GM19099 (cell line): ENCODE measurements around the gene MECR.
A peak's percentile ranks its signal among the peaks of the same experiment; 100 is the strongest.

Source experiments
- POLR2A ChIP-seq: IDR thresholded peaks from 3 replicates; pipeline ENCODE4 v1.6.1; 2011; ENCODE audit warnings: low read depth; ENCODE audit not compliant: insufficient read length; ENCODE audit errors: extremely low read depth

MECR gene, protein sequence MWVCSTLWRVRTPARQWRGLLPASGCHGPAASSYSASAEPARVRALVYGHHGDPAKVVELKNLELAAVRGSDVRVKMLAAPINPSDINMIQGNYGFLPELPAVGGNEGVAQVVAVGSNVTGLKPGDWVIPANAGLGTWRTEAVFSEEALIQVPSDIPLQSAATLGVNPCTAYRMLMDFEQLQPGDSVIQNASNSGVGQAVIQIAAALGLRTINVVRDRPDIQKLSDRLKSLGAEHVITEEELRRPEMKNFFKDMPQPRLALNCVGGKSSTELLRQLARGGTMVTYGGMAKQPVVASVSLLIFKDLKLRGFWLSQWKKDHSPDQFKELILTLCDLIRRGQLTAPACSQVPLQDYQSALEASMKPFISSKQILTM

DNA sequence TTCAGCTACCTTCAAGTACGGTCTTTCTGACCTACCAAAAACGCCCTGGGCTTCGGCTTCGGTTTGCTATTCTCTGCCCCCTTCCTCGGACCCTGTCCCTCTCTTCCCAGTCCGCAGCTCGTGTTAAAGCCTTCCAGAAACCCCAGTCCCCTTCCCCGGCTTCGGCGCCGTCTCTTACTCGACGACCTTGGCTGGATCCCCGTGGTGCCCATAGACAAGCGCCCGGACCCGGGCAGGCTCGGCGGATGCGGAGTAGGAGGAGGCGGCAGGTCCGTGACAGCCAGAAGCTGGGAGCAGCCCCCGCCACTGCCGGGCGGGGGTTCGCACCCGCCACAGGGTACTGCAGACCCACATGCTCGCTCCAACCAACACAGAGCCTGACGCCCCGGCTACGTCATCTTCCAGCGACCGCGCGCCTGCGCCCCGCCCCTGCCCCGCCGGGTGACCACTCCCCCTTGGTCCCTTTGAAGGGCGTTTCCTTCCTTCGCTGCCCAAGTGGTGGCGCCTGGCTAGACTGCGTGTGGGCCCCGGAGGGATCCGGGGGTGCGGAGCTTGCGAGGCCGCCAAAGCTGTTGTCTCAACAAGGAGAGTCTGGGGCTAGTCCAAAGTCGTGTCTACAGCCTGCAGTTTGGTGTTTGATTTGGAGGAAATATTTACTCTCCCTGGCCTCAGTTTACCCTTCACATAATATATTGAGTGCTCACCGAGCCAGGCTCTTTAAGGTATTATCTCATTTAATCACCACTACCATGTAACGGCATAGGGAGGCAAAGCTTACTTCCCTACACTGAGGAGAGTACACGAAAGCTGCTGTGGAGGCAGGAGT, at the start of gene MECR:
TSS of gene MECR (minus strand) at position 382 of the 826 bp plus-strand sequence. CDS start at position 354, 28 bp downstream.
- TF ChIP-seq POLR2A = peak; percentile 91

DNA sequence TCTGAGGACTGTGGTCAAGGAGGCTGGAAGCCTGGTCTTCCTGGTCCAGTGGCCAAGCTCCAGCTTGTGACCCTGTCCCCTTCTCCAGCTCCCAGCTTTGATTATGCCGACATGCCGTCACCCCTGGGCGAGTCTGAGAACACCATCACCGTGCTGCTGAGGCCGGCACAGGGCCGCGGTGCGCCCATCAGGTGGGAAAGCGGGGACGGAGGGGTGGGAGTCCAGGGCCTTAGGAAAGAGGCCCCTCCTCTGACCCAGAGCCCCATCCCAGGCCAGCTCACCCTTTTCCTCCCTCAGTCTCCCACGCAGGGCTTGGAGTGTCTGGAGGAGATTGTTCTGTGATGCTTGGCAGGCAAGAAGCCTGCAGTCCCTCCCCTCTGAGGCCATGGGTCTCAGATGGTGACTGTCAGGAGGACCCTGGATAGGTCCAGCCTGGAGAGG, 49.2 kb upstream of the MECR start:
- TF ChIP-seq POLR2A = no peak

DNA sequence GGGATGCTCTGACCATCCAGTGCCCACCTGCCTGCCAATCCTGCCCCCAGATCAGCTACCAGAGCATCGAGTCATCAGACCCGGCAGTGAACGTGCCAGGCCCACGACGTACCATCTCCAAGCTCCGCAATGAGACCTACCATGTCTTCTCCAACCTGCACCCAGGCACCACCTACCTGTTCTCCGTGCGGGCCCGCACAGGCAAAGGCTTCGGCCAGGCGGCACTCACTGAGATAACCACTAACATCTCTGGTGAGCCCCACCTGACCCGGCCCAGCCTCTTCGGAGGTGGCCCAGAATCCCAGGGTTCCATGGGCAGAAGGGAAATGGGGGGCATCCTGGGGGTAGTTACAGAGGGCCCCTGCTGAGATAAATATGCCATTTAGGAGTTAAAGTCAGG, 48.7 kb upstream of the MECR start:
- TF ChIP-seq POLR2A = no peak

DNA sequence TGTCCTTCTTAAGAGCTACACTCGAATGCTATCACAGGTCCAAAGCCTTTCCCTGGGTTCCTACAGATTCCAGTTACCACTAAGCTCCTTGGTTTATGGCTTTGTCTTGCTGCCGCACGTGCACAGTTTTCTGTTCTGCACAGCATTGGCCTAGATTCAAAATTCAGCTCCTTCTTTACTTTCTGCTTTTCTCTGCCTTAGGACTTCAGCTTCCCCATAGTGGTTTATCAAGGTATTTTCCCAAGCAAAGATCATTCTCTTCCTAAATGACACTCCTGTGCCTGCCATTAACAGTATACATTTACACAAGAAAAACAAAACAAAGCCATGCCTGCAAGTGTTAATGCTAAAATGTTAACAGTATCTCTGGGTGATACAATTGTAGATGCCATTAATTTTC, 47.4 kb upstream of the MECR start:
- no peak for TF ChIP-seq POLR2A

DNA sequence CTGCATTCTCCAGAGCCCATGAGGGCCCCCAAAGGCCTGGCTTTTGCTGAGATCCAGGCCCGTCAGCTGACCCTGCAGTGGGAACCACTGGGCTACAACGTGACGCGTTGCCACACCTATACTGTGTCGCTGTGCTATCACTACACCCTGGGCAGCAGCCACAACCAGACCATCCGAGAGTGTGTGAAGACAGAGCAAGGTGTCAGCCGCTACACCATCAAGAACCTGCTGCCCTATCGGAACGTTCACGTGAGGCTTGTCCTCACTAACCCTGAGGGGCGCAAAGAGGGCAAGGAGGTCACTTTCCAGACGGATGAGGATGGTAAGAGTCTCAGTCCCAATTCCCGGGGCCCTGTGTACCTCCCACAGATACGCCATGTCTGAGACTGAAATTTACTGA, 44.7 kb upstream of the MECR start:
- no peak for TF ChIP-seq POLR2A

DNA sequence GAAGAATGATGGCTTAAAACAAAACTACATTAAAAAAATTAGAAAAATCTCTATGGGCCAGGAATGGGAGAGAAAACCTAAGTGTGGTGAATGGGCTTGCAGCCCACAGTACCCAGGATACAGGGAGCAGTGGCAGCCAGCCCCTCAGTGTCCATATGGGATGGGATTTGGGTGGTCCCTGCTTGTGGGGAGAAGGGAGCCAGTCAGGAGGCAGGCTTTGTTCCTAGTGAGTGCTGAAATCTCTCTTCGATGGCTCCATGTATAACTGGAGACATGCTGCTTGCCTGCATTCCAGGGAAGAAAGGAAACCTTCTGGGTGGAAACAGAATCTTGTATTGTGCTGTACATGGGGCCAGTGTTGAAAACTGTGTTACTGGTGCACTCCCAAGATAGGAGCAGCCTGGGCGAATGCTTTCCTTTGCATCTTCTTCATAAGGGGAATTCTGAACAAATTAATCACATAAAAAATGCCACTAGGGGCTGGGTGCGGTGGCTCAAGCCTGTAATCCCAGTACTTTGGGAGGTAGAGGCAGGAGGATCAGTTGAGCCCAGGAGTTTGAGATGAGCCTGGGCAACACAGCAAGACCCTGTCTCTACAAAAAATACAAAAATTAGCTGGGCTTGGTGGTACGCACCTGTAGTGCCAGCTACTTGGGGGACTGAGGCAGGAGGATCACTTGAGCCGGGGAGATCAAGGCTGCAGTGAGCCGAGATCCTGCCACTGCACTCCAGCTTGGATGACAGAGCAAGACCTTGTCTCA, 41.6 kb upstream of the MECR start:
- TF ChIP-seq POLR2A = no peak

DNA sequence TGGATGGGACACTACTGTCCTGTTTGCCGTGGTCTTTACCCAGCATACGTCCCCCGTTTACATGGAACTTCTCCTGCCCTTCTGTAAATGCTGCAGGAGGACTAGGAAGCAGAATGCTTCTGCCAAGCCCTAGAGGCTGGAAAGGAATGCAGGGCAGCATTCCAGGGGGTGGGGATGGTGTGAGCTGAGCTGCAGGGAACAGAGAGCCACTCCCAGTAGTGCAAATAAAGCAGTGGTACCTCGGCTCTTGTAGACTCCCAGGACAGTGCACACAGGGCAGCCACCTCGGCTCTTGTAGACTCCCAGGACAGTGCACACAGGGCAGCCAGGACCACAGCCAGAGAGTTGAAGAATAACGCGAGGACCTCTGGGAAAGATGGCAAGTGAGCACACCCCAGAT, 41.0 kb upstream of the MECR start:
- TF ChIP-seq POLR2A = no peak

DNA sequence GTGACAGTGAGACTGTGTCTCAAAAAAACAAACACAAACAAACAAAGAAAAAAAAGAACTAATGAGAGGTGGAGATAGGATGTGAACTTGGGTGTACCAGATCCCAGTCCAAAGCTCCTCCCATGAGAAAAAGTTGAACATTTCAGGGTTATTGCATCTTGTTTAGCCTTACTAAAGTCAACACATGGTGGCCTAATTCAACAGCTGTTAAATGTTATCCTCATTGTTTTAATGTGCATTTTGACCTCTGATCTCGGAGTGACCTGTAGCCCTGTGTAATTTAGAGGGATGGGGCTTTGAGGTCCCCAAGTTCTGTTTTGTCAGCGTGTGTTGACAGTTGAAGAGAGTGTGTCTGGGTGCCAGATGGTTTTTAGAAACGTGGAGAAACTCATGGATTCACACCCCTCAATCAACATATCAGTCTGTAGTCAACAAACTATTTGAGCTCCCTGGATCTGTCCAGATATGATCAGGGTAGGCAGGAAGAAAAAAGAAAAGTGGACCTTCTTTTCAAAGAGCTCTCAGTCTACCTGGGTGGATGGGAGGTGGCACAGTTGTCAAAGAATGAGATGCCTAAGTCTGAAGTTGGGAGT, 40.3 kb upstream of the MECR start:
- no peak for TF ChIP-seq POLR2A

DNA sequence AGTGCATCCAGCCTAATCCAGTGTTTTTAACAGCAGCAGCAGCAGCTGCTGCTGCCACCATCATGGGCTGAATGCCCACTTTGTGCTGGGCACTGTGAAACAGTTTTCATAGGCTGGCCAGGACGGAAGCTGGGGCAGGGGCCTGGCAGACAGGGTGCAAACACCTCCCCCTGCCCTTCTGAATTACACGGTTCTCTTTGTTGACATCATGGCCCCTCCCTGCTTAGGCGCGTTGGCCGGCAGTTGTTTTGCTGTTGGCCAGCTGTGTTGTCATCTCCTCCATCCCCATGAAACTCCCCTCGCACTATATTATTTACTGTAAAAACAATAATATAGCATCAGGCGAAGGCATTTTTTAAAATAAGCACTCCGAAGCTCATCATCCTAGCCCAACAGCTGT, 38.6 kb upstream of the MECR start:
- no peak for TF ChIP-seq POLR2A

DNA sequence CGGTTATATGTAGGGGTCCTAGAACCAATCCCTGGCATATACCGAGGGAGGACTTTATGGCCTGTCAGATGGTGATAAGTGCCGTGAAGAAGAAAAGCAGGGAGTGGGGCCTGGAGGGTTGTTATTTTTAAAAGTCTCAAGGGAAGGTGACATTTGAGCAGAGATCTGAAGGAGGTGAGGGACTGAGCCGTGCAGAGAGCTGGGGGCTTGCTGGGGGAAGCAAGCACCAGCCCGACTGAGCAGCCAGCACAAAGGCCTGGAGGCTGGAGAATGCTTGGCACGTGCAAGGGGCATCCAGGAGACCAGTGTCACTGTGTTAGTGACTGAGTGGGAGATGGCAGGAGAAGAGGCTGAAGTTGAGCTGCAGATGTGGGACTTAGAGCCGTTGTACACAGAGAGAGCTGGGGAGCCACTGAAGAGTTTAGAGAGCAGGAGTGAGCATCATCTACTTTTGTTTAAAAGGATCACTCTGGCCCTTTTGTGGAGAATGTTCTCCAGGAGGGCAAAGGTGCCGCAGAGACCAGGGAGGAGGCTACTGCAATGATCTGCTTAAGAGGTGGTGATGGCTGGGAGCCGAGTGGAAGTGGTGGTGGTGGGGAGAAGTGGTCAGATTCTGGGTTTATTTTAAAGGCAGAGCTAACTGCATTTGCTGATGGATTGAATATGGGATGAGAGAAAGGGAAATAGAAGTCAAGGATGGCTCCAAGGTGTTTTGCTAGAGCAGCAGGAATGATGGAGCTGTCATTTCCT, 36.8 kb upstream of the MECR start:
- no peak for TF ChIP-seq POLR2A

DNA sequence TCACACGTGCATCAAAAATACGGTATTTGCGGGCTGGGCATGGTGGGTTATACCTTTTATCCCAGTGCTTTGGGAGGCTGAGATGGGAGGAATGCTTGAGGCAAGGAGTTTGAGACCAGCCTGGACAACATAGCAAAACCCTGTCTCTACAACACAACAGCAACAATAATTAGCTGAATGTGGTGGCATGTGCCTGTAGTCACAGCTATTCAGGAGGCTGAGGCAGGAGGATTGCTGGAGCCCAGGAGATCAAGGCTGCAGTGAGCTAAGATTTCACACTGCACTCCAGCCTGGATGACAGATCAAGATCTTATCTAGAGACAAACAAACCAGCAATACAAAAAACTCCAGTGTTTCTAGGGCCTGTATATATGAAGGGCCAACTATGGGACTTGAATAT, 36.2 kb upstream of the MECR start:
- no peak for TF ChIP-seq POLR2A

DNA sequence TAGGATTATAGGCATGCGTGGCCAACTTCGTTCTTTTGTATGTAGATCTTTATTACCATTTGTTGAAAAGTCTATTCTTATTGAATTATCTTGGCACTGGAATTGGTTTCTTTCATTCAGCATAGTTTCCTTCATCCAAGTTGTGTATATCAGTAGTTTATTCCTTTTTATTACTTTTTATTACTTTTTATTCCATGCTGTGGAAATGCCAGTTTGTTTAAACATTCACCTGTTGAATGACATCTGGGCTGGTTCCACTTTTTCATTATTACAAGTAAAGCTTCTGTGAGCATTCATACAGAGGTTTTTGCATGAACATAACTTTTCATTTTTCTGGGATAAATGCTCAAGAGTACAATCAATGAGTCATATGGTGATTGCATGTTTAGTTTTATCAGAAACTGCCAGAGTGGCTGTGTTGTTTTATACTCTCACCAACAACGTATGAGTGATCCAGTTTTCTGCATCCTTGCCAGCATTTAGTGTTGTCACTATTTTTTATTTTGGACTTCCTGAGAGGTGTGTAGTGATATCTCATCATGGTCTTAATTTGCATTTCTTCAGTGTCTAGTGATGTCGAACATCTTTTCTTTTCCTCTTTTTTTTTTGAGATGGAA, 34.1 kb upstream of the MECR start:
- TF ChIP-seq POLR2A = no peak

DNA sequence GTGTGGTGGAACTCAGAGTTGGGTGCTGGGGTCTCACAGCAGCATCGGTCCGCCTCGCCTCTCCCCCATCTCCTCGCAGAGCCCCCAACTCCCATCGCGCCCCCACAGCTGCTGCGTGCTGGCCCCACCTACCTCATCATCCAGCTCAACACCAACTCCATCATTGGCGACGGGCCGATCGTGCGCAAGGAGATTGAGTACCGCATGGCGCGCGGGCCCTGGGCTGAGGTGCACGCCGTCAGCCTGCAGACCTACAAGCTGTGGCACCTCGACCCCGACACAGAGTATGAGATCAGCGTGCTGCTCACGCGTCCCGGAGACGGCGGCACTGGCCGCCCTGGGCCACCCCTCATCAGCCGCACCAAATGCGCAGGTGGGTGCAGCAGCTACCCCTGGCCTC, 29.8 kb upstream of the MECR start:
- no peak for TF ChIP-seq POLR2A
